SU-DHL-6 (cell line): ENCODE results near the gene CHCT1.

Experiments
- H2AFZ ChIP-seq: fragments of 200-600 bp; sonication (generic); 2 replicates; pipeline ENCODE4 v1.6.1; 2014; ENCODE audit warnings: low read depth, mild to moderate bottlenecking, moderate library complexity, mixed read lengths, antibody characterized with exemption, low read length; ENCODE audit not compliant: severe bottlenecking
- H3F3A ChIP-seq: fragments of 200-600 bp; shearing (Covaris generic); 2 replicates; pipeline ENCODE4 v1.6.0; 2016; ENCODE audit warnings: antibody characterized with exemption, mild to moderate bottlenecking; ENCODE audit not compliant: insufficient read depth
- H3K27ac ChIP-seq: fragments of 200-600 bp; sonication (generic); 2 replicates; pipeline ENCODE4 v1.5.1; 2016; ENCODE audit warnings: low read depth, mild to moderate bottlenecking, low read length, moderate library complexity, mixed read lengths
- H3K27me3 ChIP-seq: fragments of 200-600 bp; sonication (generic), shearing (Covaris generic); 2 replicates; pipeline ENCODE4 v1.6.0; 2014; ENCODE audit warnings: mild to moderate bottlenecking, low read length
- H3K36me3 ChIP-seq: fragments of 200-600 bp; sonication (generic); 2 replicates; pipeline ENCODE4 v1.6.1; 2014; ENCODE audit warnings: mild to moderate bottlenecking, low read length, mixed read lengths
- H3K4me2 ChIP-seq: fragments of 300-600, 200-600 bp; shearing (Covaris generic), sonication (generic); 2 replicates; pipeline ENCODE4 v1.6.0; 2014; ENCODE audit warnings: low read length, low read depth, mild to moderate bottlenecking; ENCODE audit not compliant: poor library complexity, severe bottlenecking
- H3K4me3 ChIP-seq: fragments of 200-600 bp; sonication (generic); 2 replicates; pipeline ENCODE4 v1.5.1; 2014; ENCODE audit warnings: antibody characterized with exemption, low read length, mild to moderate bottlenecking, mixed read lengths; ENCODE audit not compliant: insufficient read depth, poor library complexity, severe bottlenecking
- H3K79me2 ChIP-seq: fragments of 200-600 bp; sonication (generic); 2 replicates; pipeline ENCODE4 v1.6.1; 2014; ENCODE audit warnings: mild to moderate bottlenecking, low read length, moderate library complexity; ENCODE audit not compliant: insufficient read depth
- H3K9ac ChIP-seq: fragments of 200-600 bp; sonication (generic); 2 replicates; pipeline ENCODE4 v1.7.0; 2014; ENCODE audit warnings: mild to moderate bottlenecking, low read length
- H3K9me2 ChIP-seq: fragments of 200-600 bp; sonication (generic); replicated peaks from 2 replicates; pipeline ENCODE4 v1.6.1; 2014; ENCODE audit warnings: low read length; ENCODE audit not compliant: insufficient read depth
- H3K9me3 ChIP-seq: fragments of 200-600 bp; sonication (generic); 2 replicates; pipeline ENCODE4 v1.6.1; 2014; ENCODE audit warnings: low read length, mixed read lengths; ENCODE audit not compliant: insufficient read depth
- H4K20me1 ChIP-seq: fragments of 200-600 bp; sonication (generic); 2 replicates; pipeline ENCODE4 v1.6.1; 2014; ENCODE audit warnings: low read depth, mild to moderate bottlenecking, antibody characterized with exemption, low read length, moderate library complexity, mixed read lengths
- EZH2phosphoT487 ChIP-seq: fragments of 200-600 bp; sonication (generic), shearing (Covaris generic); conservative IDR thresholded peaks from 2 replicates; pipeline ENCODE4 v1.6.1; 2018; ENCODE audit warnings: mild to moderate bottlenecking, antibody characterized with exemption, low read length, moderate library complexity, mixed read lengths
- TF ChIP-seq, protein P1 (sequence below): fragments of 200-600 bp; sonication (generic); IDR thresholded peaks from one replicate; pipeline ENCODE4 v1.5.1; 2017; ENCODE audit warnings: antibody characterized with exemption, mild to moderate bottlenecking, low read length, moderate library complexity; ENCODE audit not compliant: insufficient read depth, poor library complexity, severe bottlenecking

The CHCT1 gene

DNA sequence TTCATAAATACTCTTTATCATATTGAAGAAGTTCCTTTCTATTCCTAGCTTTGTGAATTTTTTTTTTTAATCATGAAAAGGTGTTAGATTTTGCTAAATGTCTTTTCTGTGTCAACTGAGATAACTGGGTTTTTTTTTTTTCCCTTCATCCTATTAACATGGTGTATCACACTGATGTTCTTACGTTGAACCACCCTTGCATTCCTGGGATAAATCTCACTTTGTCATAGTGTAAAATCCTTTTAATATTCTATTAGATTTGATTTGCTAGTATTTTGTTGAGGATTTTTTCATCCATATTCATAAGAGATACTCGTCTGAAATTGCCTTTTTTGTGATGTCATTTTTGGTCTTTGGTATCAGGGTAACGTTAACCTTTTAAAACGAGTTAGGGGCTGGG is 49.2 kb downstream of the CHCT1 start:
- H3K4me2 ChIP-seq, result no peak overlapping the region
- no peaks in the 10 kb centered on the region for H3K79me2 ChIP-seq
- H3K4me3 ChIP-seq, result no peak overlapping the region
- H3K27me3 ChIP-seq, result no peaks in the 10 kb centered on the region
- no peak overlapping the region for H3K9ac ChIP-seq
- TF ChIP-seq EZH2phosphoT487, result no peak
- TF ChIP-seq, protein P1, sequence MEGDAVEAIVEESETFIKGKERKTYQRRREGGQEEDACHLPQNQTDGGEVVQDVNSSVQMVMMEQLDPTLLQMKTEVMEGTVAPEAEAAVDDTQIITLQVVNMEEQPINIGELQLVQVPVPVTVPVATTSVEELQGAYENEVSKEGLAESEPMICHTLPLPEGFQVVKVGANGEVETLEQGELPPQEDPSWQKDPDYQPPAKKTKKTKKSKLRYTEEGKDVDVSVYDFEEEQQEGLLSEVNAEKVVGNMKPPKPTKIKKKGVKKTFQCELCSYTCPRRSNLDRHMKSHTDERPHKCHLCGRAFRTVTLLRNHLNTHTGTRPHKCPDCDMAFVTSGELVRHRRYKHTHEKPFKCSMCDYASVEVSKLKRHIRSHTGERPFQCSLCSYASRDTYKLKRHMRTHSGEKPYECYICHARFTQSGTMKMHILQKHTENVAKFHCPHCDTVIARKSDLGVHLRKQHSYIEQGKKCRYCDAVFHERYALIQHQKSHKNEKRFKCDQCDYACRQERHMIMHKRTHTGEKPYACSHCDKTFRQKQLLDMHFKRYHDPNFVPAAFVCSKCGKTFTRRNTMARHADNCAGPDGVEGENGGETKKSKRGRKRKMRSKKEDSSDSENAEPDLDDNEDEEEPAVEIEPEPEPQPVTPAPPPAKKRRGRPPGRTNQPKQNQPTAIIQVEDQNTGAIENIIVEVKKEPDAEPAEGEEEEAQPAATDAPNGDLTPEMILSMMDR, result no peak
- no peaks in the 10 kb centered on the region for H3K9me2 ChIP-seq
- no peaks in the 10 kb centered on the region for H3F3A ChIP-seq
- no peak overlapping the region for H2AFZ ChIP-seq
- H4K20me1 ChIP-seq, result no peaks in the 10 kb centered on the region
- H3K36me3 ChIP-seq, result peaks cover 13% of the 10 kb centered on the region; the same call in 1 of the 2 replicates
- no peak overlapping the region for H3K27ac ChIP-seq
- no peaks in the 10 kb centered on the region for H3K9me3 ChIP-seq

DNA sequence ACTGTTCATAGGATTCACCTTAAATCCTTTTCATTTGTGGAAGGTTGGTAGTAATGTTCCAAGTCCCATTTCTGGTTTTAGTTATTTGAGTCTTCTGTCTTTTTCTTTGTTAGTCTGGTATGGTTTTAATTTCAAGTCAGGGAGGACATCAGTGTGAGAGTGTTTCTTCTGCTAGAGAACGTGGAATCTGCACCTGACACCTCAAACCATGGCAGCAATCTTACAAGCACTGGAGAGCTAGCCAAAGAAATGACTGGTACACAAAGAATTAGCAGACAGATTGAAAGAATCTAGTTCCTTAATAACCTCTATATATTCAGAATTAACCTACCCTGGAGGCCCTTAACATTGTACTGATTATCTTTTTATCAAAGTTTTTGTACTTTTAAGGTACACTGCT is 50.2 kb downstream of the CHCT1 start:
- Histone ChIP-seq H3K9me2 (no peaks in the 10 kb centered on the region), H3K36me3 (peaks cover 13% of the 10 kb centered on the region; the same call in 1 of the 2 replicates), H4K20me1 (no peaks in the 10 kb centered on the region)

DNA sequence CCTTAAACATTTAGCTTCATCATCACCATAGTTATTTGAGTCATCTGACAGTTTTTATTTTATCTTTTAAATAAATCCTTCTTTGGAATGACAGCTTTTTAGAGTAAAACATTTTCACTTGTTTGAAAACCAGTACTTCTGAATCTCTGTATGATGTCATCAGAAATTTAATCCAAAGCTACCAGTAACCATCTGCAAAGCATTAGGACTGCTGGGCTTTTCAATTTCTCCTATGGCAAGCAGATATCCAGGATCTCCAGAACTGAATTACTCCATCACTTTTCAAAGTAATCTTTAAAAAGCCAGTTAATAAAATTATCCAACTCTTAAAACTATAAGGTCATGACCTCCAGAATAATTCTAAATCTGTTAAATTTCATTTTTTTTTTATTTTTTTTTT is 51.5 kb downstream of the CHCT1 start:
- Histone ChIP-seq H4K20me1 (no peaks in the 10 kb centered on the region), H2AFZ (no peak overlapping the region), H3K4me3 (no peak overlapping the region), H3K9ac (no peak overlapping the region), H3K9me2 (no peaks in the 10 kb centered on the region), H3K27ac (no peak overlapping the region), H3K36me3 (peaks cover 13% of the 10 kb centered on the region; the same call in 1 of the 2 replicates), H3K4me2 (no peak overlapping the region), H3K9me3 (no peaks in the 10 kb centered on the region), H3K27me3 (no peaks in the 10 kb centered on the region), H3K79me2 (no peaks in the 10 kb centered on the region), H3F3A (no peaks in the 10 kb centered on the region)
- TF ChIP-seq, protein P1, result no peak
- TF ChIP-seq EZH2phosphoT487, result no peak

More for the DNA sequence above, 50.2 kb downstream of the CHCT1 start:
- Histone ChIP-seq H3K27ac (no peak overlapping the region), H3K4me2 (no peak overlapping the region), H3K9ac (no peak overlapping the region), H3K9me3 (no peaks in the 10 kb centered on the region), H3K27me3 (no peaks in the 10 kb centered on the region), H3K4me3 (no peak overlapping the region), H2AFZ (no peak overlapping the region), H3K79me2 (no peaks in the 10 kb centered on the region), H3F3A (no peaks in the 10 kb centered on the region)
- TF ChIP-seq, protein P1, result no peak
- TF ChIP-seq EZH2phosphoT487, result no peak
